RCC 7860 (cell line): Measurements from ENCODE around the gene ATP11A.
A peak's percentile ranks its signal among the peaks of the same experiment; 100 is the strongest.
"Not testable (repeated sequence)": the region's sequence is repeated elsewhere in the genome, so short reads cannot be mapped to it uniquely, and the experiment has no call there.

ENCODE experiments used
- DNase-seq: peaks from one replicate; pipeline ENCODE4 v3.0.0-alpha.2; 2015; ENCODE audit warnings: low spot score
- FAIRE-seq: peaks from 2 replicates; lab custom pipeline; 2012; peaks lifted over from hg19 to GRCh38; lab: Jason Lieb, UNC

Gene ATP11A

DNA sequence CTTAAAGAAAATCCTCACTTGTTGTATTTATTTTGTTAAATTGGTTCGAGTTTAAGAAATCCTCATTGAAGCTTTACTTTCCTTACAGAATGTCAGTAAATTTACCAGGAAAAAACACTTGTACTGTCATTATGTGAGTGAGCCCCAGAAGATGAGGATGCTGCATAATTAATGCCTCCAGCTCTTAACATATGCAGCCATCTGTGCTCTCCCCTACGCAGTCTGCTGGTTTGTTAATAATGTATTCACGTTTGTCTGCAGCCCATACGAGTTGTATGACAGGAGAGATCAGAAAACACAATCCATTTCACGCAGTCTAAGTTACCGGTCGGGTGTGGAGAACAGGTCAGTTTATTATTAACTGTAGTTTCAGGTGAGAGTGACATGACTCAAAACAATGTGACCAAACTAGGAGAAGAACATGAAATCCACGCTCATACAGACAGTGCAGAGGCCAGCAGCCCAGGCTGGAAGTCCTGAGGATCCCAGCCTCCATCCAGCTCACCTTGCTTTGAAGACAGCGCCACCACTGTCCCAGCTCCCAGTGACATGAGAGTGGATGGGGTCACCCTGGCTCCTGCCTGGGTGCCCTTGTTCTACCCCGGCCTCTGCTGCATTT is 19.8 kb upstream of the ATP11A start:
- FAIRE-seq (no peak), DNase-seq (peak; percentile 4)

DNA sequence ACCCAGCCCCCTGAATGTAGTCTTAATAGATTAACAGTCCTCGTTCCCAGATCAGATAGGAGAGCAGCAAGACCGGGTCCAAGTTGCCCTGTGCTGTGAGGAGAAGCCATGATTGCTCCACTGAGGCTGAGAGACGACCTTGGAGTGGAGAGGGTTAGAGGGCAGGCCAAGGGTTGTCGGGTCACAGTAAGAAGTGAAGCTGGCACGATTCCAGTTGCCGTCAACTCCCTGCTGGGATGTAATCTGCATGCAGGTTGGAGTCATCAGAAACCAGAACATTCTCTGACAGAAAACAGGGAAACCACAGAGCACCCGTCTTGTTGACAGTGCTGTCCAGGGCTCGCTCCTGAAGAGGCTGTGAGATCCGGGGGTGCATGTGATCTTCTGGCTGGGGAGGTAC is 19.0 kb upstream of the ATP11A start:
- FAIRE-seq (no peak), DNase-seq (no peak)

DNA sequence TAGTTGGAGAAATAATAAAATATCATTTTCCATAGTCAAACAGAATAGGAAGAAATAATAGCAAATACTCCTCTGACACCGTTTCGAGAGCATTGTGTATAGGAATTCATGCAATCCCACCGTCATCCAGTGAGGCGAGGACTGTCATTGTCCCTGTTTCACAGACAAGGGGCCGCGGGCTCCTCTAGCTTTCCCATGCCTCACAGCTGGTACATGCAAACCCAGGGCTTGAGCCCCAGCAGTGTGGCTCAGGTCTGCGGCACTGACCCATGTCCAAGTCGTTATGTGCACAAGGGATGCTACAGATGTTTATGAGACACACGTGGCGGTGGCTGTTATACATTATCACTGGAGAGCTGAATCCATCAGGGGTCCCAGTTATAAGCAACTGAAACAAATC is 18.5 kb upstream of the ATP11A start:
- FAIRE-seq: no peak

DNA sequence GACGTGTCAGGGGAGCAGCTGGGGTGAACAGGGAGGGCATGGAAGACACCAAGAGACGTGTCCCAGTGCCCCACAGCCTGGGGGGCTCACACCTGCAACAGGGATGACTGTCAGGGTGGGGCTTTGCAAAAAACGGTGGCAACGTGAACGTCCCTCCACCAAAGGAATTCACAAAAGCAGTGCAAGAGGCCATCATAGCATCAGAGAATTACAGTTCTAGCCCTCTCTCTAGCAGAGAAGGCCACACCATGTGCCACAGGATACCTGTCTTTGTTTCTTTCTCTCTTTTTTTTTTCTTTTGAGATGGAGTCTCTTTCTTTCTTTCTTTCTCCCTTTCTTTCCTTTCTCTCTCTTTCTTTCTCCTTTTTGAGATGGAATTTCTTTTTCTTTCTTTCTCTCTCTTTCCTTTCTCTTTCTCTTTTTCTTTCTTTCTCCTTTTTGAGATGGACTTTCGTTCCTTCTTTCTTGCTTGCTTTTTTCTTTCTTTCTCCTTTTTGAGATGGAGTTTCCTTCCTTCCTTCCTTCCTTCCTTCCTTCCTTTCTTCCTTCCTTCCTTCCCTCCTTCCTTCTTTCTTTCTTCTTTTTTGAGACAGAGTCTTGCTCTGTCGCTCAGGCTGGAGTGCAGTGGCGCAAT is 17.1 kb upstream of the ATP11A start:
- FAIRE-seq (no peak), DNase-seq (no peak)

More for the DNA sequence above, 18.5 kb upstream of the ATP11A start:
- DNase-seq: no peak

DNA sequence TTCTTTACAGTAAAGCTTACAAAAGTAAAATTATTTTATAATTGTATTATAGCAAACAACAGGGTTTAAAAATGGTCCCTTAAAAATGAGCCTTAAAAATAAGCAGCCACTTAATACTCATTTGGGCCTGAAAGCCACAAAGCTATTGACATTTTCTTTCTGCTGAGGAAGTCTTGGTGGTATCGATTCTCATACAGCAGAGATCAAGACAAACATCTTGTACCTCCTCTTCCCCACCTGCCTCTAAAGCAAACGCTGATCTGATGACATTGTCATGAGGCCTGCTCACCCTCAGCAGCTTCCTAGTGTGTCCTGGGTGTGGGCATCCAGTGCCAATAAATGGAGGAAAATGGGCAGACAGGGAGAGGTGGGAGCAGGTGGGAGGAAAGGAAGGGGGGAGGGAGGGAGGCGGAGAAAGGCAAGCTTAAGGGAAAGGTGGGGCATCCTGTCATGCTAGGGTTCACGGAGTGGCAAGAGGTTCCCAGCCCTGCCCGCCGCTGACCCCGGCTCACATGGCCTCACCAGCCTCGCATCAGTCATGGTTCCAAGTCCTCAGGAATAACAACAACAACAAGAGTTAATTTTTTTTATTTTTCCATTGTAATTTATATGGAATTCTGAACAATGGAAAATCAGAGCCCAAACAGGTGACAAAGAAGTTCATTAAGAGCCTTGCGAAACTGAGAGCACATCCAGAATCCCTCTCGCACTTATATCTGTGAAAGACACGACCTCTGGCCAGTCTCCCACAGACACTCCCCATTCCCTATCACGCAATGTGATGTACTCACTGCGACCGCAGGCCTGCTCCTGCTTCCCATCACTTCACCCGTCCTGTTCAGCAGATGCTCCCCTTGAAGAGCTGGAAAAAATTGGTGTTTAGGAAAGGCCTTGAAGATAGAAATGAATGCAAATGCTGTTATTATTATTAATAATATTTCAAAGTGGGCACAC is 15.1 kb upstream of the ATP11A start:
- no peak for FAIRE-seq
- DNase-seq: no peak

DNA sequence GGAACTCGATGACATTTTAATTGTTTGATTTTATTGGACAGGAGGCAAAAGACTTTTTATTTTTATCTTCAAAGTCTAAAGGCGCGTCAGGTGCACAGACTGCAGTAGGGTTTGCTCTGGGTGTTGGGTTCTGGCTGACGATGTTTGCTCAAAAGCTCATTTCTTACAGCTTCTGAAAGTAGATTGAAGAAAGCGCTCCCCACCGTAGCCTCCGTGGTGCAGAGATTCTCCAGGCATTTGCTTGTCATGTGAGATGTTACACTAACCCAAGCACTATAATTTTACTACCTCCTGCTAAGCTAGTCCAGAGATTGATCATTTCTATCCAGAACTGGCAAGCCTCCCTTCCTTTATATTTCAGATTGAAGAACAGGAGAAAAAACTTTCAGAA is 14.5 kb upstream of the ATP11A start:
- FAIRE-seq (no peak), DNase-seq (no peak)

DNA sequence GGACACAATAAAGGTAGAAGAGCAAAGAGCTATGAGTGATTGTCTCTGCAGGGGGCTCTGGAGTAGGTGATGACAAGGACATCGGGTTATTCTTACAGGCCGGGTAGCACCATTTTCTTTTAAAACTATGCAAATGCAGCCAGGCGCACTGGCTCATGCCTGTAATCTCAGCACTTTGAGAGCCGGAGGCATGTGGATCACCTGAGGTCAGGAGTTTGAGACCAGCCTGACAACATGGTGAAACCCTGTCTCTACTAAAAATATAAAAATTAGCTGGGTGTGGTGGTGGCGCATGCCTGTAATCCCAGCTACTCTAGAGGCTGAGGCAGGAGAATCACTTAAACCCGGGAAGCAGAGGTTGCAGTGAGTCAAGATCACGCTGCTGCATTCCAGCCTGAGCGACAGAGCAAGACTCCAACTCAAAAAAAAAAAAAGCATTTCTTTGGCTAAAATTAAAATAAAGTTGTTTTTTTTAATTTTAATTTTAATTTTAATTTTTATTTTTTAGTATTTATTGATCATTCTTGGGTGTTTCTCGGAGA is 12.3 kb upstream of the ATP11A start:
- FAIRE-seq, DNase-seq: not testable (repeated sequence)

DNA sequence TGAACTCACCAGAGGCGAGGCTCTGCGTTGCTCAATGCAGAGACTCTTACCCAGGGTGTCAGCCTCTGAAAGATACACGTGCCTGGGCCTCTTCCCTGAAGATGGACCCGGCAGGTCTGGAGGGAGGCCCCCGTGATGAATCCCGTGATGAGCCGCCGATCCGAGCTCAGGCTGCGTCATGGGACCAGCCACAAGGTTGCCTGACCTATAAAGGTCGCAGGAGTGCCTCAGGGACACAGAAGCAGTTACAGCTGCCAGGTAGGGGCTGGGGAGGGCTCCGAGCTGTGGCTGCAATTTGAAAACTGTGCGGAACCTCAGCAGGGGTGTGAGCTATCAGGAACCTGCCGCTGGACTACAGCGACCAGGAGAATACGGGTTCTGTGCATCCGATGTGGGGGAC is 10.5 kb upstream of the ATP11A start:
- FAIRE-seq: no peak
- DNase-seq: no peak

DNA sequence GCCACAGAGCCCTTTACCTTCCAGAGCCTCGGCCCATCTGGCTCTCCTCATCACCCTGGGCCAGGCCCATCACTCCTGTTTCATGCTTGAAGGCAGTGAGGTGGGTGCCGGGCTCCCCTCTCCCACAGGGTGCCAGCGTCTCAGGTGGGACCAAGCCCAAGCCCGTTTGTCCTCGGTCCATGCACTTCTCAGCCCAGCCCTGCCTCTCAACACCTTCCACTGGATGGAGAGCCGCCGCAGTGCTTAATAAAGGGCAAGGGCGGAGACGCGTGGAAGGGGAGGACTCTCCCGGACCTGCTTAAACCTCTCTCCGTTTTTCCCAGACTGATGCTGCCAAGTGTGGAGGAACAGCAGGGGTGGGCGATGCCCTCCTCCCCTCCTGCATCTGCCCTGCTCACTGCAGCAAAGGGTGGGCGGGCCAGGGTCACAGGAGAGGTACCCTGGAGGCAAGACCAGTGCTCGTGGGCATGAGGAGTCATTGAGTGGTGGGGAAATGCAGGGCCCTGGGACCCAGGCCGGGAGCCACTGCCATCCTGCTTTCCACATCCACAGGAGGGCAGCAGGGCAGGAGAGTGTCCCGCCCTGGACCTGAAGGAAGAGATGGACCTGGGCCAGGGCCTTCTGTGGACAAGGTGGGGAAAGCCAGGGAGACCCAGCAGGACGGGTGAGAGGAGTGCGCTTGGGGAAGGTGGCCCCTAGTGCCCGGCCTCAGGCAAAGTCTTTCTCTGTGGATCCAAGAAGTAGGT is 9.7 kb upstream of the ATP11A start:
- FAIRE-seq (no peak), DNase-seq (no peak)

DNA sequence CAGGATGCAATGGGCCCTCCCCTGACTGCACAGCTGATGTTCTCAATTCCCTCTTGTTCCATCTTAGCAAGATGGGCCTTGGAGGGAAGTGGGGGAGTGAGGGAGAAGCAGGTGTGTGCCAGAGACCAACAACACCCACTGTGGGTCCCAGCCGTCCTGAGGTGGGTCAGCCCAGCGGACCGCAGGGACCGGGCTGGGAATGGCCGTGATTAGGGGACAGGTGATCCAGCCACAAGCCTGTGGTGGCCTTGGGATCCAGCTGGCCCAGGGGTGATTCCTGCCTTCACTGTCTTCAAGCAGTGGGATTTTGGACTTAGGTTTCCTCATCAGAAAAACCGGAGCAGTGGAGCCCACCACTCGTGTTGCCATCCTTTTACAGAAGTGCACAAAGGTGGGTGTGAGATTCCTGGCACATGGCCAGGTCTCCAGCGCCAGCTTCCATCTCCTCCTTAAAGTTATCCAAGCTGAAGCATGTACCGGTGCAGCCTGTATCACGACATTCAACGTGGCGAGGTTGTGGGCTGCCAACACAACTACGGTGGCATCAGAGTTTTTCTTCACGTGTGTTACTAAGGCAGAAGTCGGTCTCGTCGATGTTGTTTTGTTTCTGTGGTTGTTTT is 9.0 kb upstream of the ATP11A start:
- no peak for FAIRE-seq
- DNase-seq: no peak

DNA sequence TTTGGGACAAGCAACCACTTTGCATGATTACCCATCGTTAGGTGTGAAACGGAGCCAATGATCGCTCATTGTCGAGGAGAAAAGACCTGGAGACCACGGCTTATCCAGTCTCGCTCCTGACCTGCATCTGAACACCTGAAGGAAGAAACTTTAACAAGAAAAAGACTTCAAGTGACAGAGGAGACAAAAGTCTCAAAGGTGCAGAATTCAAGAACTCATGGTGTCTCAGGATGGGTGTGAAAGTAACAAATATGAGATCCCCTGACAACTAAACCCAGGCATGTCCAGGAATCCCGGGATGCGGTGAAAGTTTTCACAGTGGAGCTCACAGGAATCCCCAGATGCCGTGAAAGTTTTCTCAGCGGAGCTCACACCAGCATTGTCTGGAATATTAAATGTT is 6.3 kb upstream of the ATP11A start:
- FAIRE-seq (no peak), DNase-seq (no peak)

DNA sequence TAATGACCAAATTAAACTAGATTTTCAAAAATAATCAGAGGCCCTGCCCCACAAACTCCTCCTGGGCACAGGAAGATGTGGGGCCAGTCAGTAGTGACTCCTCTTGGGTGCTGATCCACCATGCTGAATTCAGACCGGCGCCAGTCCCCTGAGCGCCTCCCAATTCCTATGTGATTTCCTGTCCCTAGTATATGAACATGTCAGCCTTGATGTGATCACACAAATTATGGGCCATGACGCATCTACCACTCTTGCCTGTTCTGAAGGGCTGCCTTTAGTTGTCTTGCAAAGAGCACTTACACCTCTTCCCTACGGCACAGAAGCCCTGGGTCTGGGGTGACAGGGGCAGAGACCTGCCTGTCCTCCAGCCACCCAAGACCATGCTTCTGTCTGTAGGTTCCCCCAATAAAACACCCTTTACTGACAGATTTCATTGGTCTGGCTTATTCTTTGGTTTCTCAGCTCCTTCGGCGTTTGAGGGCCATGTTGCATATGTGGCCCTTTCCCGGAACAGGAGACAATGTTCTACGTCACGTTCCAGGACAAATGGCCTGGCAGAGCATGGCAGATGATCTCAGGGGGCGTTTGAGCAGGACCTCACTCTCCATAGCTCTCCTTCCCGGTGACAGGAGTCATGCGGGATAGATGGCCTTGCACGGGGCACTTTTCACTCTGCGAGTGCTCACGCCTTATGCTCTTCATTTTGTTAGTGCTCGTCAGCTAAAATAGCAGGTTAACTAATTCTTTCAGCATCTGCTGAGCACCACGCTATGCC is 5.6 kb upstream of the ATP11A start:
- FAIRE-seq: no peak

DNA sequence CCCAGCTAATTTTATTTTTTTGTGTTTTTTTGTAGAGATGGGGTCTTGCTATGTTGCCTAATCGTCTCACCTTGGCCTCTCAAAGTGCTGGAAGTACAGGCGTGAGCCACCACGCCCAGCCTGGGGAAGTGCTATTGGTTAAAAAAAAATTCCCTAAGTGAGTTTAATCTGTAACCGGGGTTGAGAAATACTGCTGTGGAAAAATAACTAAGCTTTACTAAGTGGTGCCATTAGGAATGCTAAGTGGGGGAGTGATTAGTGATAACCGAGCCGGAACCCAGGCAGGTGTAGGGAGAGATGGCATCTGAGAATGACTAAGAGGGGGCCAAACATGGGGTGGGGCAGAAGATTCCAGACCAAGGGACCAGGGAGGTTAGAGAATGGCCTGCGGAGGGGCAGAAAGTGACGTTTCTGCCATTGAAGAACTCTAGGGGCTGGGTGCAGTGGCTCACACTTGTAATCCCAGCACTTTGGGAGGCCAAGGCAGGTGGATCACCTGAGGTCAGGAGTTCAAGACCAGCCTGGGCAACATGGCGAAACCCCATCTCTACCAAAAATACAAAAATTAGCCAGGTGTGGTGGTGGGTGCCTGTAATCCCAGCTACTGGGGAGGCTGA is 4.5 kb upstream of the ATP11A start:
- DNase-seq, FAIRE-seq: not testable (repeated sequence)

More for the DNA sequence above, 5.6 kb upstream of the ATP11A start:
- DNase-seq: no peak

DNA sequence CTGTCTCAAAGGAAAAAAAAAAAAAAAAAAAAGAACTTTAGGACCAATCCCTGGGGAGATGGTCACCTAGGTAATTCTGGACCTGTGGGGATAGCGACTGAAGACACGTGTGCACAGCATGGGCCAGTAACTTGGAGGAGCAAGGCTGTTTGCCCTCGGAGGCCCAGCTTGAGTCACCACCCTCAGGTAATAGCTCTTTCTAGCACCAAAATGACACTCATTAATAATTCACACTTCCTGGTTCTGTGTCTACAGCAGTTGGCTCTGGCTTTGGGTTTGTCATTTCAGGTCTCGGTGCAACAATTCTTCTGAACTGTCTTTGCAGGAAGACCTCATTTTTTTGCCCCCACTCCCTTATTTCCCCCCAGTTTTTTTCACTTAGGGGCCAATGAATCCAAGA is 3.9 kb upstream of the ATP11A start:
- DNase-seq (peak; percentile 12), FAIRE-seq (peak; percentile 27)

DNA sequence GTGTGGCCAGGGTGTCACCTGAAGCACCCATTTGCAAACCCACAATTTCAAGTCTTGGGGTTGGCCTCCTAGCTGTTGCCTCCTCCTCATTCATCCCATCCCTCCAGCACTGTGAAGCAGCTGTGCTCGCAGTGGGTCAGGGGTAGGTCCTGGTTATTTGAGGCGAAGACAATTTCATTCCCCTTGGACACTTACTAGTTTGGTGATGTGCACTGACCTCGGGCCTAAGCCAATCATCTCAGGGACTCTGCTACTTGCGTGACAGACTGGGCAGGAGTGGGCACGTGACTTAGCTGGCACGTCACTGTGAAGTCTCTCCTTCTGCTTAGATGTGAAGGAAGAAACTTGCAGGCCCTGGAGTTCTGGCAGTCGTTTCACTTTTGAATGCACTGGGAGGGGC is 3.5 kb upstream of the ATP11A start:
- FAIRE-seq (no peak), DNase-seq (no peak)

DNA sequence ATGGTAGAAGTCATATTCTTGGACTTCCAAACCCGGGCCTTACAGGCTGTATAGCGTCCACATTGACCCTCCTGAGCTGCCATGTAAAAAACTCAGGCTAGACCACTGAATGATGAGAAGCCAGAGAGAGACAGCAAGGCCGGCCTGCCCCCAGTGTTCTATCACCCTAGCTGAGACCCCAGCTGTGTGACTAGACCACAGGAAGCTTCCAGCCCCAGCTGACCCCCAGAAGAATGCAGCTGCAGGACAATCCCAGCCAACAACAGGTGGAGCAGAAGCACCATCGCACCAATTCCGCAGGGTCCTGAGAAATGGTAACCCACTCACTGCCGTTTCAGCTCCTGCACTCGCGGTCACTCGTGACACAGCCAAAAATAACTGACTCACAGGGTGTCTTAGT is 2.9 kb upstream of the ATP11A start:
- FAIRE-seq (no peak), DNase-seq (no peak)

DNA sequence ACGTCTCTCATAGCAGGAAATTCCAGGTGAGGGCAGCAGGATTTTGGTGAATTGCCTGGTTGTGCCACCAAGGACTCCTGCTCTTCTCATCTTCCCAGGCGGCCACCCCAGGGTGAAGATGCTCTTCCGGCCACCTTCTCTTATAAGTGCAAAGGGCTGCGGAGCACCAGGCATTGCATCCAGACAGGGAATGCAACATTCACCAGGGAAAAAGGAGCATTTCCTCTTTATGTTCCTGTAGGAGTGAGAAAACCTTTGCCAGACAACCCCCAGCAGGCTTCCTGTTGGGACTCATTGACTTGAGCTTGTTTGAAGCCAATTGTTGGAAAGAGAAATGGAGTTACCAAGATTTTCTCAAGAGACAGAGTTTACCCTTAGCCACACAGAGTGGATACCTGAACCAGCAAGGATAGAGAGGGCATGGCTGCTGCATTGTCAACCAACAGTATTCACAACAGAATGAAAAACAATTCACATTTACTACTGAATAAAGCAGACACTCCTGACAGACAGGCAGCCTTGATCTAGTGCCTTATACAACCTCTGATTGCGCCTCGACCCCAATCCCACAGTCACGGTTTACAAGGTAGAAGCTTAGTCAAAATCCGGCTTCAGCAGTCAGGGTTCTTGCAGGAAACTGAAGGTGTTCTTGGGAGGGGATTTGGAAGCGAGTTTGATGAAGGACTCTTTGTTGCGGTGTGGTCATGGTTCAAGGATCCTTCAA is 1.8 kb upstream of the ATP11A start:
- FAIRE-seq (no peak), DNase-seq (no peak)

DNA sequence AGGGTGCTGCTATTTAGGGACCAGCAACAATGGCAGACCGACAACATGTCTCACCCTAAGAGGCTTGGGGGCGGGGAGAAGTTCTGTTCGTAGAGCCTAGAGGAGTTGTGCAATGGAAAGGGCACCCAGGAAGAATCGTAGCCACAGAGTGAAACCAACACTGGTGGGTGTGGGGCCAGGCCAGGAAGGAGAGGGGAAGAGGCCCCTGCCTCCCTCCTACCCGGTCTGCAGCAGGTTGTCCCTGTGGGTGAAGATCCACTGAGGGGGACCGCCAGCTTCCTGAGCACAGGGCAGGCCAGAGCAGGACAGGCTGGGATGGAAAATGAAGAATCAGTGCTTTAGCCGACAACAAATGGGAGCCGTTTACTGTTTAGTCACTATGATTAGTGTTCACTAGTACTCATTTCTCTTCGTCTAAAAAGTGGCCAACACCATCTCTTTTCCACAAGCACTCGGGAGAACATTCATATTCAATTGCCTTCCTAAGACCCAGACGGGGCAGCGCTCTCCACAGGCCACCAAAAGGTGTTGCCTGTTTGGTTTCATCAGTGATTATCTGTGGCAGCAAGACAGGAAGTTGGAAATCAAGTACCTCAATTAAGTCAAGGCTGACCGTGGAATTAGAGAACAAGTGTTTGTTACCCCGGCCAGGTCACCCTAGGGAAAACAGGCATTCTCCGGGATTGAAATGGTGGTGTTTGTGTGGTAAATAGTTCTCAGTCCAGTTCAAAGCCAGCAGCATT is 1.1 kb upstream of the ATP11A start:
- no peak for FAIRE-seq
- DNase-seq: no peak
